H9 (cell line): ENCODE data around the gene ROPN1B. TPM values are rescaled to one million over a fixed set of nuclear protein-coding genes. Genes with fewer than 3 reads are reported as not detected.

Experiments used
- DNase-seq: peaks from one replicate; pipeline ENCODE4 v3.0.0-alpha.2; 2017
- H2AFZ ChIP-seq: one replicate; pipeline ENCODE4 v1.6.1; 2013; ENCODE audit warnings: mild to moderate bottlenecking, low read length, control low read depth, moderate library complexity
- H2AK5ac ChIP-seq: 2 replicates; pipeline ENCODE4 v1.6.1; 2013; ENCODE audit warnings: low read length, control low read depth, mixed read lengths; ENCODE audit not compliant: insufficient read length
- H2BK120ac ChIP-seq: one replicate; pipeline ENCODE4 v1.6.1; 2013; ENCODE audit warnings: low read depth, mild to moderate bottlenecking, low read length, control low read depth, inconsistent platforms; ENCODE audit not compliant: poor library complexity, severe bottlenecking
- H2BK12ac ChIP-seq: 2 replicates; pipeline ENCODE4 v1.6.1; 2013; ENCODE audit warnings: low read length, control low read depth, mixed read lengths, low read depth; ENCODE audit not compliant: insufficient read length
- H2BK15ac ChIP-seq: 2 replicates; pipeline ENCODE4 v1.6.1; 2013; ENCODE audit warnings: low read depth, low read length, control low read depth
- H2BK20ac ChIP-seq: one replicate; pipeline ENCODE4 v1.6.1; 2013; ENCODE audit warnings: low read depth, mild to moderate bottlenecking, low read length, control low read depth, inconsistent platforms; ENCODE audit not compliant: poor library complexity, severe bottlenecking
- H2BK5ac ChIP-seq: 2 replicates; pipeline ENCODE4 v1.6.1; 2013; ENCODE audit warnings: low read length, control low read depth, mixed read lengths; ENCODE audit not compliant: insufficient read length
- H3K14ac ChIP-seq: 2 replicates; pipeline ENCODE4 v1.6.1; 2013; ENCODE audit warnings: low read length, control low read depth; ENCODE audit not compliant: insufficient read depth
- H3K18ac ChIP-seq: 2 replicates; pipeline ENCODE4 v1.6.1; 2013; ENCODE audit warnings: low read depth, mild to moderate bottlenecking, mixed read lengths, low read length, control low read depth; ENCODE audit not compliant: insufficient read length
- H3K23ac ChIP-seq: 2 replicates; pipeline ENCODE4 v1.6.1; 2013; ENCODE audit warnings: low read length, control low read depth, mixed read lengths, low read depth; ENCODE audit not compliant: insufficient read length
- H3K23me2 ChIP-seq: 2 replicates; pipeline ENCODE4 v1.6.1; 2013; ENCODE audit warnings: low read depth, mild to moderate bottlenecking, mixed read lengths, low read length, control low read depth; ENCODE audit not compliant: insufficient read length, poor library complexity, severe bottlenecking
- H3K27ac ChIP-seq: 2 replicates; pipeline ENCODE4 v1.5.1; 2013; ENCODE audit warnings: low read length, control low read depth, mixed read lengths, low read depth; ENCODE audit not compliant: insufficient read length
- H3K27me3 ChIP-seq: 2 replicates; pipeline ENCODE4 v1.6.1; 2013; ENCODE audit warnings: low read length, control low read depth, inconsistent platforms; ENCODE audit not compliant: insufficient read depth
- H3K4ac ChIP-seq: 2 replicates; pipeline ENCODE4 v1.6.1; 2013; ENCODE audit warnings: low read depth, mild to moderate bottlenecking, control low read depth, inconsistent platforms, low read length, moderate library complexity
- H3K4me1 ChIP-seq: 2 replicates; pipeline ENCODE4 v1.6.1; 2013; ENCODE audit warnings: low read length, control low read depth, inconsistent platforms; ENCODE audit not compliant: insufficient read depth
- H3K4me2 ChIP-seq: 2 replicates; pipeline ENCODE4 v1.6.1; 2013; ENCODE audit warnings: low read length, control low read depth, mixed read lengths; ENCODE audit not compliant: insufficient read length, insufficient read depth
- H3K56ac ChIP-seq: 2 replicates; pipeline ENCODE4 v1.6.1; 2013; ENCODE audit warnings: low read depth, mild to moderate bottlenecking, mixed read lengths, low read length, control low read depth; ENCODE audit not compliant: insufficient read length
- H3K79me1 ChIP-seq: 2 replicates; pipeline ENCODE4 v1.6.1; 2013; ENCODE audit warnings: low read depth, mild to moderate bottlenecking, moderate library complexity, low read length, control low read depth, inconsistent platforms; ENCODE audit not compliant: insufficient read depth, poor library complexity, severe bottlenecking
- H3K79me2 ChIP-seq: 2 replicates; pipeline ENCODE4 v1.6.1; 2013; ENCODE audit warnings: low read length, control low read depth, inconsistent platforms; ENCODE audit not compliant: insufficient read depth
- H3K9ac ChIP-seq: 2 replicates; pipeline ENCODE4 v1.6.1; 2013; ENCODE audit warnings: low read length, control low read depth, mixed read lengths; ENCODE audit not compliant: insufficient read length; ENCODE audit errors: extremely low read depth
- H3K9me3 ChIP-seq: one replicate; pipeline ENCODE4 v1.6.1; 2013; ENCODE audit warnings: low read depth, low read length, inconsistent platforms; ENCODE audit not compliant: control insufficient read depth
- H3T11ph ChIP-seq: one replicate; pipeline ENCODE4 v1.6.1; 2013; ENCODE audit warnings: mild to moderate bottlenecking, low read length, control low read depth, inconsistent platforms
- H4K20me1 ChIP-seq: one replicate; pipeline ENCODE4 v1.6.1; 2013; ENCODE audit not compliant: control insufficient read depth, insufficient read length, insufficient read depth
- H4K5ac ChIP-seq: 2 replicates; pipeline ENCODE4 v1.6.1; 2013; ENCODE audit warnings: low read depth, mild to moderate bottlenecking, mixed read lengths, low read length, control low read depth; ENCODE audit not compliant: insufficient read length
- H4K8ac ChIP-seq: replicated peaks from 2 replicates; pipeline ENCODE4 v1.6.1; 2013; ENCODE audit warnings: low read length, control low read depth, mixed read lengths, low read depth; ENCODE audit not compliant: insufficient read length
- H4K91ac ChIP-seq: 2 replicates; pipeline ENCODE4 v1.6.1; 2013; ENCODE audit warnings: low read depth, mild to moderate bottlenecking, moderate library complexity, mixed read lengths, low read length, control low read depth; ENCODE audit not compliant: insufficient read length
- H3K27ac Mint-ChIP-seq, 3 experiments: 2 replicates in 2 of 3; 3 replicates in 1 of 3; pipeline ENCODE4 v1.8.0; 2020 to 2021; ENCODE audit warnings: mixed read lengths in 3 of 3, mild to moderate bottlenecking in 1 of 3, moderate library complexity in 1 of 3
- H3K27me3 Mint-ChIP-seq: 2 replicates; pipeline ENCODE4 v1.8.0; 2021; ENCODE audit warnings: low read depth, mild to moderate bottlenecking, moderate library complexity, mixed read lengths
- H3K36me3 Mint-ChIP-seq, 3 experiments: 2 replicates in 2 of 3; 3 replicates in 1 of 3; pipeline ENCODE4 v1.8.0; 2020 to 2021; ENCODE audit warnings: low read depth in 3 of 3, mixed read lengths in 3 of 3; ENCODE audit not compliant: insufficient read depth in 1 of 3
- H3K4me1 Mint-ChIP-seq, 2 experiments: 2 replicates each; pipeline ENCODE4 v1.8.0; 2020; ENCODE audit warnings: mixed read lengths in 2 of 2
- H3K4me3 Mint-ChIP-seq, 2 experiments: 2 replicates in 1 of 2; 3 replicates in 1 of 2; pipeline ENCODE4 v1.8.0; 2020 to 2021; ENCODE audit warnings: mild to moderate bottlenecking in 2 of 2, mixed read lengths in 2 of 2, moderate library complexity in 1 of 2
- H3K9me3 Mint-ChIP-seq, 2 experiments: 2 replicates in 1 of 2; 3 replicates in 1 of 2; pipeline ENCODE4 v1.8.0; 2020; ENCODE audit warnings: mild to moderate bottlenecking in 2 of 2, mixed read lengths in 2 of 2, moderate library complexity in 1 of 2
- CTCF ChIP-seq: fragments of 200-600 bp; sonication (generic); conservative IDR thresholded peaks from 3 replicates; pipeline ENCODE4 v1.8.0; 2021; ENCODE audit warnings: antibody characterized with exemption, mild to moderate bottlenecking
- WGBS: extraction: QIAGEN DNeasy Blood & Tissue Kit; methylation state at CpG from one replicate; pipeline ENCODE4 v1.1.7; 2013; ENCODE audit warnings: missing lambda C conversion rate, low lambda C conversion rate, mixed read lengths; ENCODE audit not compliant: insufficient read length; ENCODE audit errors: extremely low coverage; 5-methylcytosine and 5-hydroxymethylcytosine counted together
- total RNA-seq: library from RNA; stranded (reverse); gene quantifications from 2 replicates; pipeline ENCODE4 v1.2.1, GENCODE V29; 2021

Gene ROPN1B
- total RNA-seq, 1 experiment from 2014 or later: not detected

- Histone ChIP-seq H3K23ac (no peak overlapping the region), H2BK15ac (no peak overlapping the region), H4K20me1 (no peaks in the 10 kb centered on the region), H3K18ac (no peak overlapping the region), H2BK20ac (no peak overlapping the region), H2BK120ac (no peak overlapping the region), H3K9me3 (no peaks in the 10 kb centered on the region), H3K4ac (no peak overlapping the region), H3K79me2 (no peaks in the 10 kb centered on the region), H3K79me1 (no peaks in the 10 kb centered on the region), H3T11ph (no peak overlapping the region), H4K8ac (no peak overlapping the region), H2BK12ac (no peak overlapping the region), H3K9ac (no peak overlapping the region), H4K91ac (no peak overlapping the region), H3K23me2 (no peaks in the 10 kb centered on the region), H3K27me3 (no peaks in the 10 kb centered on the region), H3K4me2 (no peak overlapping the region), H3K56ac (no peak overlapping the region), H3K27ac (no peak overlapping the region), H2AFZ (no peak overlapping the region), H2BK5ac (no peak overlapping the region), H3K4me1 (peaks cover 6% of the 10 kb centered on the region; the same call in 1 of the 2 replicates), H4K5ac (no peak overlapping the region), H2AK5ac (no peak overlapping the region), H3K14ac (no peak overlapping the region)
- WGBS: no CpG with 5 or more reads among the region's 1 CpG
- DNase-seq: peak; percentile 18
- Mint-ChIP-seq H3K36me3 (peaks cover 14 to 31% (median 27%) of the 10 kb centered on the region in 3 experiments), H3K27ac (peak overlapping the region in 1 of 3 experiments; percentile 60; a peak in 1 of 7 replicates), H3K4me3 (peak overlapping the region in 1 of 2 experiments; percentile 6; a peak in 1 of 5 replicates), H3K9me3 (peaks cover 0 to 3% of the 10 kb centered on the region in 2 experiments; a peak in 3 of 5 replicates), H3K27me3 (no peaks in the 10 kb centered on the region; the same call in 1 of the 2 replicates), H3K4me1 (peaks cover 33 to 35% of the 10 kb centered on the region in 2 experiments)
- no peak for TF ChIP-seq CTCF
These were observed 52.7 kb downstream of the ROPN1B start for GRCh38 chr3:126021702-126022101.
